Measurements from ENCODE around the gene ATP5PD.

Gene ATP5PD

DNA sequence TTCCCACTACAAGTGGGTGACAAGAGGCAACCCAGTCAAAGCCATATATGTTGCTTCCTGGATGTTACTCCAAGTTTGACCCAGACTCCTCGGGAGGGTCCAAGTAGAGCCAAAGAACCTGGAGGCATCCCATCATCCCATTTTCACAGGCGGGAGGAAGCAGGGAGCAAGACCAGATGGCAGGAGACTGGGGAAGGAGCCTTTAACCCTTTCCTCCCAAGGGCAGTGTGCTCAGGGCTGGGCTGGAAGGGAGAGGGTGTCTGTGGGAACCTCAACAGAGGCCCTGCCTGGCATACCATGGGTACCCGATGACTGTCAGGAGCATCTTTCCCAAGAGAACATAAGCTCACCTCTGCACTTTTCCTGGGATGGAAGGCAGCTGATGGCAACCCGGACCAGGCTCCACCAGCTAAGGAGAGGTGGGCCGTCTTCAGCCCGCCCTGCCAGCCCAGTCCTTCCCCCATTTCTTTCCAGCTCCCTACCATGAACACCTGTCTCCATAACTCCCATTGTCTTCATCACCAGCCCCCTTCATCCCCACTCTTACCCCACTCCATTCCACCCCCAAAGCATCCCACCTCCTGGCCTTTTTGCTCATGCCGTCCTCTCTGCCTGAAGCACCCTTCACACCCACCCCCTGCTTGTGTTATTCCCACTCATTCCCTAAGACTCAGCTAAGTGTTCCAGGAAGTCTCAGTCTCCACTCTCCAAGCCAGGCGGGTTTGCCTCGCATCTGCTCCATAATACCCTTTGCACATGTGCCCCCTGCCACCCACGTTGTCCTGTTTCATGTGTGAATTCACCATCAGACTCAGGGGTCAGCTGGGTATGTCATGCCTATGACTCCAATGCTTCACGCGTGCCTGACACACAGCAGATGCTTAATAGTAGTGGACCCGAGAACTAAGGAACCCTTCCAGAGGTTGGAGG, 35.1 kb upstream of the ATP5PD start:
- Histone ChIP-seq H3K9me3 (replicated peaks; ENCODE audit: insufficient read depth, low read length) (no peaks in the 10 kb centered on the region), H3K4me1 (ENCODE audit: low read length) (peaks cover 5% of the 10 kb centered on the region; the same call in 1 of the 2 replicates), H3K4me2 (ENCODE audit: low read depth, low read length) (no peak overlapping the region), H3K27ac (ENCODE audit: low read length) (no peak overlapping the region), H3K27me3 (replicated peaks; ENCODE audit: insufficient read depth, low read length) (no peaks in the 10 kb centered on the region), H3F3A (ENCODE audit: insufficient read depth, low read length) (no peaks in the 10 kb centered on the region; the same call in 1 of the 2 replicates), H3K9ac (ENCODE audit: low read length) (no peak overlapping the region), H3K9me2 (replicated peaks; ENCODE audit: insufficient read depth, low read length) (no peaks in the 10 kb centered on the region), H3K36me3 (replicated peaks; ENCODE audit: insufficient read depth, low read length) (no peaks in the 10 kb centered on the region), H3K4me3 (ENCODE audit: low read length) (no peak overlapping the region), H2AFZ (ENCODE audit: low read length) (no peak overlapping the region), H3K79me2 (ENCODE audit: low read length) (no peaks in the 10 kb centered on the region), H4K20me1 (ENCODE audit: insufficient read depth, low read length) (no peaks in the 10 kb centered on the region)
- TF ChIP-seq EZH2 (optimal IDR thresholded peaks at IDR 0.05; ENCODE audit: low read depth, low read length) (no peak), EZH2phosphoT487 (IDR thresholded peaks at IDR 0.05; ENCODE audit: low read length) (no peak)
- TF ChIP-seq, protein P1, sequence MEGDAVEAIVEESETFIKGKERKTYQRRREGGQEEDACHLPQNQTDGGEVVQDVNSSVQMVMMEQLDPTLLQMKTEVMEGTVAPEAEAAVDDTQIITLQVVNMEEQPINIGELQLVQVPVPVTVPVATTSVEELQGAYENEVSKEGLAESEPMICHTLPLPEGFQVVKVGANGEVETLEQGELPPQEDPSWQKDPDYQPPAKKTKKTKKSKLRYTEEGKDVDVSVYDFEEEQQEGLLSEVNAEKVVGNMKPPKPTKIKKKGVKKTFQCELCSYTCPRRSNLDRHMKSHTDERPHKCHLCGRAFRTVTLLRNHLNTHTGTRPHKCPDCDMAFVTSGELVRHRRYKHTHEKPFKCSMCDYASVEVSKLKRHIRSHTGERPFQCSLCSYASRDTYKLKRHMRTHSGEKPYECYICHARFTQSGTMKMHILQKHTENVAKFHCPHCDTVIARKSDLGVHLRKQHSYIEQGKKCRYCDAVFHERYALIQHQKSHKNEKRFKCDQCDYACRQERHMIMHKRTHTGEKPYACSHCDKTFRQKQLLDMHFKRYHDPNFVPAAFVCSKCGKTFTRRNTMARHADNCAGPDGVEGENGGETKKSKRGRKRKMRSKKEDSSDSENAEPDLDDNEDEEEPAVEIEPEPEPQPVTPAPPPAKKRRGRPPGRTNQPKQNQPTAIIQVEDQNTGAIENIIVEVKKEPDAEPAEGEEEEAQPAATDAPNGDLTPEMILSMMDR (IDR thresholded peaks at IDR 0.05; ENCODE audit: low read length), result no peak
- no peak for DNase-seq

DNA sequence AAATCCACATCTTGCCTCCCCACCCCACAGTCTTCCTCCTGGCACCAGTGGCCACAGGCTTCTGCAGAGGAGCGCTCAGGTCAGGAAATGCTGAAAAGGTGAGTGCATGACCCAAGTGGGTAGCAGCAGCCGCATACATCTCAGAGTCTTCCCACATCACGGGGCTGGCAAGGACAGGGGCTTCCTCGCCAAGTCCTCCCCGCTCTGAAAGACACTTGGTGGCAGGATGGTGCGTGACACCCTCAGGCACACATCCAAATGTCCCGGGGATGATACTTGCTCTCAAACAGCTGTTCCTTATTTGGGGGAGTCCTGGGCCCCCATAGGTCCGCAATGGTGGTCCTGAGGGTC, 32.2 kb upstream of the ATP5PD start:
- Histone ChIP-seq H3K27ac (ENCODE audit: low read length) (no peak overlapping the region), H3K9ac (ENCODE audit: low read length) (no peak overlapping the region), H2AFZ (ENCODE audit: low read length) (no peak overlapping the region), H3K36me3 (replicated peaks; ENCODE audit: insufficient read depth, low read length) (no peaks in the 10 kb centered on the region), H3K4me1 (ENCODE audit: low read length) (peaks cover 1% of the 10 kb centered on the region; the same call in 1 of the 2 replicates), H3F3A (ENCODE audit: insufficient read depth, low read length) (no peaks in the 10 kb centered on the region; the same call in 1 of the 2 replicates), H3K9me3 (replicated peaks; ENCODE audit: insufficient read depth, low read length) (no peaks in the 10 kb centered on the region), H4K20me1 (ENCODE audit: insufficient read depth, low read length) (no peaks in the 10 kb centered on the region), H3K27me3 (replicated peaks; ENCODE audit: insufficient read depth, low read length) (no peaks in the 10 kb centered on the region), H3K79me2 (ENCODE audit: low read length) (no peaks in the 10 kb centered on the region), H3K4me3 (ENCODE audit: low read length) (no peak overlapping the region), H3K9me2 (replicated peaks; ENCODE audit: insufficient read depth, low read length) (no peaks in the 10 kb centered on the region), H3K4me2 (ENCODE audit: low read depth, low read length) (no peak overlapping the region)
- DNase-seq, result no peak
- TF ChIP-seq, protein P1 (IDR thresholded peaks at IDR 0.05; ENCODE audit: low read length), result no peak
- TF ChIP-seq EZH2 (optimal IDR thresholded peaks at IDR 0.05; ENCODE audit: low read depth, low read length) (no peak), EZH2phosphoT487 (IDR thresholded peaks at IDR 0.05; ENCODE audit: low read length) (no peak)

DNA sequence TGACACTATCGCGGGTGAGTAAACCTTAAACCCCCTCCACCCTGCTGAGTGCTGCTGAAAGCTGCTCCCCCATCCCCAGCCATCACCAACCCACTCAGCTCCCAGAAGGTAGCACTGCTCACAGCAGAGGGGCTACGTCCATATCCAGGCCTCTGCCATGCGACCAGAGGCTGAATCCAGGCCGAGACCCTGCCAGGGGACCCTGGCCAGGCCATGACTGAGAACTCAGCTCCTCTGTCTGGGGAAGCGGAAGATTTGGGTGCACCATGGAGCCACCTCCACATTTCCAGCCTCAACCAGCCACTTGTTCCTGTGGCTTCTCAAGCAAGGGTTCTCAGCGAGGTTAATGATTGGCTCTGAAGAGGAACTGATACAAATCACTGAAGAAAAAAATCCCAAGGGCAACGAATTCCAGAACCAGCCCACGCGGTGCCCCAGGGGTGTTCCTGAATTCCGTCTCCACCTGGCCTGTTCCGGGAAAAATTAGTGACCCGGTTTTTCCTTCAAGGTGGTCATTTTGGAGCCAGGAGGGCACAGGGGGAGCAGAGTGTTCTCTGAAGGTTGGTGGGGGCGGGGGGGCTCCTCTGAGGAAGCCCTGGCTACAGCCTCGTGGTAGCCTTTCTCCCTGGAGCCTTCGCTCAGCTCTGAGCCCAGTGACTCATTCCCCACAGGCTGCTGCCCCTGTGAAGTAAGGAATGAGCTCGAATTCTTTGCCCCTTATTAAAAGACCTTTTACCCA, 31.7 kb upstream of the ATP5PD start:
- no peaks in the 10 kb centered on the region for H3K4me1 ChIP-seq (ENCODE audit: low read length)
- H3K27me3 ChIP-seq (replicated peaks; ENCODE audit: insufficient read depth, low read length), result no peaks in the 10 kb centered on the region
- no peak overlapping the region for H2AFZ ChIP-seq (ENCODE audit: low read length)
- no peaks in the 10 kb centered on the region for H3K9me2 ChIP-seq (replicated peaks; ENCODE audit: insufficient read depth, low read length)
- no peaks in the 10 kb centered on the region for H4K20me1 ChIP-seq (ENCODE audit: insufficient read depth, low read length)
- H3K4me2 ChIP-seq (ENCODE audit: low read depth, low read length), result no peak overlapping the region
- H3K9ac ChIP-seq (ENCODE audit: low read length), result no peak overlapping the region
- no peaks in the 10 kb centered on the region for H3K36me3 ChIP-seq (replicated peaks; ENCODE audit: insufficient read depth, low read length)
- no peak for DNase-seq
- TF ChIP-seq, protein P1 (IDR thresholded peaks at IDR 0.05; ENCODE audit: low read length), result no peak
- TF ChIP-seq EZH2phosphoT487 (IDR thresholded peaks at IDR 0.05; ENCODE audit: low read length), result no peak
- TF ChIP-seq EZH2 (optimal IDR thresholded peaks at IDR 0.05; ENCODE audit: low read depth, low read length), result no peak
- H3K27ac ChIP-seq (ENCODE audit: low read length), result no peak overlapping the region
- H3K79me2 ChIP-seq (ENCODE audit: low read length), result no peaks in the 10 kb centered on the region
- no peak overlapping the region for H3K4me3 ChIP-seq (ENCODE audit: low read length)
- no peaks in the 10 kb centered on the region for H3F3A ChIP-seq (ENCODE audit: insufficient read depth, low read length)
- no peaks in the 10 kb centered on the region for H3K9me3 ChIP-seq (replicated peaks; ENCODE audit: insufficient read depth, low read length)
